PC-3 (cell line): ENCODE measurements around the gene POMT2. TPM values are rescaled to one million over a fixed set of nuclear protein-coding genes. Genes with fewer than 3 reads are reported as not detected.

Experiments used
- ATAC-seq: fragments of 200-7000 bp; cut with Tn5 transposase; 2 replicates; pipeline ENCODE4 v1.9.1; 2020; ENCODE audit warnings: mild to moderate bottlenecking, moderate library complexity
- BruUV-seq: library from RNA; stranded (reverse); fragments of 400-500 nt; replicated peaks from 2 replicates; lab custom pipeline; 2021; lab: Mats Ljungman, UMichigan
- CTCF ChIA-PET: fragments of 300-600 bp; sonication (Branson Sonifier 250); formaldehyde crosslinking; loops from one replicate; lab custom pipeline; 2022; ENCODE audit warnings: antibody characterized with exemption; lab: Charles Lee
- POLR2A ChIA-PET: fragments of 300-600 bp; sonication (Branson Sonifier 250); formaldehyde crosslinking; loops from one replicate; lab custom pipeline; 2022; ENCODE audit warnings: antibody characterized with exemption; ENCODE audit not compliant: unreplicated experiment; lab: Charles Lee
- DNase-seq: peaks from one replicate; pipeline ENCODE4 v3.0.0-alpha.2; 2015
- H2AFZ ChIP-seq: fragments of 300-600 bp; sonication (generic); 2 replicates; pipeline ENCODE4 v1.6.0; 2016; ENCODE audit warnings: antibody characterized with exemption, low read length
- H3F3A ChIP-seq: fragments of 300-600 bp; sonication (generic); one replicate; pipeline ENCODE4 v1.6.0; 2017; ENCODE audit warnings: antibody characterized with exemption, low read length, control low read depth, mild to moderate bottlenecking; ENCODE audit not compliant: unreplicated experiment
- H3K27ac ChIP-seq: fragments of 300-600 bp; sonication (generic); 2 replicates; pipeline ENCODE4 v1.5.1; 2016; ENCODE audit warnings: mild to moderate bottlenecking, low read length
- H3K27me3 ChIP-seq: fragments of 300-600 bp; sonication (generic); 2 replicates; pipeline ENCODE4 v1.6.1; 2016; ENCODE audit warnings: low read length, mixed read lengths
- H3K36me3 ChIP-seq: fragments of 300-600 bp; sonication (generic); 2 replicates; pipeline ENCODE4 v1.6.1; 2016; ENCODE audit warnings: low read depth, mixed run types, low read length, mixed read lengths
- H3K4me1 ChIP-seq: fragments of 300-600 bp; sonication (generic); 2 replicates; pipeline ENCODE4 v1.5.1; 2016; ENCODE audit warnings: low read length; ENCODE audit not compliant: insufficient read depth
- H3K4me2 ChIP-seq: fragments of 300-600 bp; sonication (generic); 2 replicates; pipeline ENCODE4 v1.6.0; 2016; ENCODE audit warnings: low read length
- H3K4me3 ChIP-seq: fragments of 300-600 bp; sonication (generic); 2 replicates; pipeline ENCODE4 v1.5.1; 2016; ENCODE audit warnings: mild to moderate bottlenecking, low read length, mixed read lengths
- H3K79me2 ChIP-seq: fragments of 300-600 bp; sonication (generic); 2 replicates; pipeline ENCODE4 v1.6.1; 2017; ENCODE audit warnings: low read length, mixed read lengths
- H3K9ac ChIP-seq: fragments of 300-600 bp; sonication (generic); 2 replicates; pipeline ENCODE4 v1.6.0; 2016; ENCODE audit warnings: mild to moderate bottlenecking, low read length
- H3K9me2 ChIP-seq: fragments of 300-600 bp; sonication (generic); replicated peaks from 2 replicates; pipeline ENCODE4 v1.6.1; 2016; ENCODE audit warnings: mixed run types, low read length, mixed read lengths
- H3K9me3 ChIP-seq: fragments of 300-600 bp; sonication (generic); 2 replicates; pipeline ENCODE4 v1.6.1; 2016; ENCODE audit warnings: low read length, mixed read lengths
- H4K20me1 ChIP-seq: fragments of 300-600 bp; sonication (generic); 2 replicates; pipeline ENCODE4 v1.6.1; 2016; ENCODE audit warnings: low read length, mixed read lengths
- CTCF ChIP-seq: fragments of 300-600 bp; sonication (generic); conservative IDR thresholded peaks from 2 replicates; pipeline ENCODE4 v1.5.1; 2017; ENCODE audit warnings: antibody characterized with exemption, low read depth, mild to moderate bottlenecking, low read length
- EZH2 ChIP-seq: fragments of 300-600 bp; sonication (generic); IDR thresholded peaks from one replicate; pipeline ENCODE4 v1.6.1; 2017; ENCODE audit warnings: antibody characterized with exemption, mild to moderate bottlenecking, low read length; ENCODE audit not compliant: unreplicated experiment
- EZH2phosphoT487 ChIP-seq: fragments of 300-600 bp; sonication (generic); IDR thresholded peaks from 2 replicates; pipeline ENCODE4 v1.6.1; 2018; ENCODE audit warnings: mild to moderate bottlenecking, antibody characterized with exemption, low read length, borderline replicate concordance
- intact Hi-C: fragments of 100-400 bp; cut with micrococcal nuclease; formaldehyde crosslinking; loops from 2 replicates; pipeline ENCODE4 v1.9.0; 2023
- total RNA-seq: library from RNA; depleted of rRNA; stranded (reverse); fragments of >200 nt; gene quantifications from 2 replicates; pipeline ENCODE4 v1.2.3, GENCODE V29; 2014

Gene POMT2
- total RNA-seq, 1 experiment from 2014 or later, result 67.6 TPM

- intact Hi-C loops, result loop anchor here (1.0 to 10.0 kb wide), 2 partner anchors 165 to 442 kb away; no protein-coding TSS in a partner anchor
- no peak overlapping the region for H3K27ac ChIP-seq
- no peaks in the 10 kb centered on the region for H3F3A ChIP-seq
- H3K4me3 ChIP-seq, result no peak overlapping the region
- H3K27me3 ChIP-seq, result no peaks in the 10 kb centered on the region
- no TSS peak for BruUV-seq
- TF ChIP-seq EZH2phosphoT487 (no peak), EZH2 (no peak), CTCF (no peak)
- peaks cover 57% of the 10 kb centered on the region for H3K4me1 ChIP-seq
- H3K79me2 ChIP-seq, result peaks cover 80% of the 10 kb centered on the region
- no peaks in the 10 kb centered on the region for H3K36me3 ChIP-seq
- peak; percentile 74 for DNase-seq
- no peaks in the 10 kb centered on the region for H3K9me3 ChIP-seq
- H2AFZ ChIP-seq, result no peak overlapping the region
- no peak overlapping the region for H3K4me2 ChIP-seq
- H3K9ac ChIP-seq, result no peak overlapping the region
- ChIA-PET POLR2A (no interaction called here), CTCF (interaction anchor here (0.6 to 3.1 kb wide), 5 partner anchors 14 to 495 kb away, joined by 3 to 72 read pairs (median 24); no protein-coding TSS in a partner anchor)
- peaks cover 22% of the 10 kb centered on the region; the same call in 1 of the 2 replicates for H4K20me1 ChIP-seq
- H3K9me2 ChIP-seq, result no peaks in the 10 kb centered on the region
- ATAC-seq, result no peak
Observed at GRCh38 chr14:77316872-77317301, 3.8 kb downstream of the POMT2 start.

- intact Hi-C loops, result loop anchor here (1.0 to 10.0 kb wide), 2 partner anchors 164 to 441 kb away; no protein-coding TSS in a partner anchor
- H3K9me2 ChIP-seq, result no peaks in the 10 kb centered on the region
- peaks cover 55% of the 10 kb centered on the region for H3K4me1 ChIP-seq
- H4K20me1 ChIP-seq, result peaks cover 22% of the 10 kb centered on the region; the same call in 1 of the 2 replicates
- H3K4me2 ChIP-seq, result no peak overlapping the region
- no peak overlapping the region for H2AFZ ChIP-seq
- H3F3A ChIP-seq, result no peaks in the 10 kb centered on the region
- H3K9me3 ChIP-seq, result no peaks in the 10 kb centered on the region
- H3K9ac ChIP-seq, result no peak overlapping the region
- ATAC-seq, result no peak
- CTCF ChIA-PET, result interaction anchor here (0.5 to 3.1 kb wide), 10 partner anchors 13 to 480 kb away, joined by 3 to 72 read pairs (median 4); partner anchors contain the start of genes SAMD15 and TMED8
- DNase-seq, result no peak
- no TSS peak for BruUV-seq
- no peak overlapping the region for H3K27ac ChIP-seq
- no peak overlapping the region for H3K4me3 ChIP-seq
- 0 out of 2 replicates have a peak, but pooled peaks cover 3% of the 10 kb centered on the region for H3K36me3 ChIP-seq
- TF ChIP-seq EZH2, result no peak
- no peak for TF ChIP-seq EZH2phosphoT487
- TF ChIP-seq CTCF, result no peak; the same call in 1 of the 2 replicates
- peaks cover 87% of the 10 kb centered on the region for H3K79me2 ChIP-seq
- H3K27me3 ChIP-seq, result no peaks in the 10 kb centered on the region
- POLR2A ChIA-PET, result no interaction called here
Observed at GRCh38 chr14:77316195-77316505, 4.5 kb downstream of the POMT2 start.
